ENCODE results near the gene ADAMTS17.

The ADAMTS17 gene

GRCh38 chr15:100301910-100302431 is 39.8 kb downstream of the ADAMTS17 start:
- H3K4me3 ChIP-seq (ENCODE audit: low read depth, low read length), result no peak overlapping the region
- no peak for TF ChIP-seq CTCF (IDR thresholded peaks at IDR 0.05; ENCODE audit: borderline replicate concordance, insufficient read depth, low read depth, low read length)

GRCh38 chr15:100298257-100298656 is 43.5 kb downstream of the ADAMTS17 start:
- no peak for TF ChIP-seq CTCF (IDR thresholded peaks at IDR 0.05; ENCODE audit: borderline replicate concordance, insufficient read depth, low read depth, low read length)
- no peak overlapping the region for H3K4me3 ChIP-seq (ENCODE audit: low read depth, low read length)

- no peak for TF ChIP-seq CTCF (IDR thresholded peaks at IDR 0.05; ENCODE audit: borderline replicate concordance, insufficient read depth, low read depth, low read length)
- no peak overlapping the region for H3K4me3 ChIP-seq (ENCODE audit: low read depth, low read length)
Measured at GRCh38 chr15:100297812-100298211, 44.0 kb downstream of the ADAMTS17 start.

GRCh38 chr15:100295939-100296565 is 45.7 kb downstream of the ADAMTS17 start:
- no peak overlapping the region for H3K4me3 ChIP-seq (ENCODE audit: low read depth, low read length)
- no peak for TF ChIP-seq CTCF (IDR thresholded peaks at IDR 0.05; ENCODE audit: borderline replicate concordance, insufficient read depth, low read depth, low read length)

GRCh38 chr15:100292010-100292409 is 49.8 kb downstream of the ADAMTS17 start:
- no peak for TF ChIP-seq CTCF (IDR thresholded peaks at IDR 0.05; ENCODE audit: borderline replicate concordance, insufficient read depth, low read depth, low read length)
- H3K4me3 ChIP-seq (ENCODE audit: low read depth, low read length), result no peak overlapping the region

GRCh38 chr15:100291106-100291505 is 50.7 kb downstream of the ADAMTS17 start:
- H3K4me3 ChIP-seq (ENCODE audit: low read depth, low read length), result no peak overlapping the region
- no peak for TF ChIP-seq CTCF (IDR thresholded peaks at IDR 0.05; ENCODE audit: borderline replicate concordance, insufficient read depth, low read depth, low read length)

- no peak overlapping the region for H3K4me3 ChIP-seq (ENCODE audit: low read depth, low read length)
- no peak for TF ChIP-seq CTCF (IDR thresholded peaks at IDR 0.05; ENCODE audit: borderline replicate concordance, insufficient read depth, low read depth, low read length)
Measured at GRCh38 chr15:100285641-100286295, 56.0 kb downstream of the ADAMTS17 start.

Measured in GM12875 (cell line).